ENCODE measurements around the gene H19. TPM values are rescaled to one million over a fixed set of nuclear protein-coding genes. Genes with fewer than 3 reads are reported as not detected.

The H19 gene
- total RNA-seq, 1 donor from 2014 or later = 1,806 TPM

DNA sequence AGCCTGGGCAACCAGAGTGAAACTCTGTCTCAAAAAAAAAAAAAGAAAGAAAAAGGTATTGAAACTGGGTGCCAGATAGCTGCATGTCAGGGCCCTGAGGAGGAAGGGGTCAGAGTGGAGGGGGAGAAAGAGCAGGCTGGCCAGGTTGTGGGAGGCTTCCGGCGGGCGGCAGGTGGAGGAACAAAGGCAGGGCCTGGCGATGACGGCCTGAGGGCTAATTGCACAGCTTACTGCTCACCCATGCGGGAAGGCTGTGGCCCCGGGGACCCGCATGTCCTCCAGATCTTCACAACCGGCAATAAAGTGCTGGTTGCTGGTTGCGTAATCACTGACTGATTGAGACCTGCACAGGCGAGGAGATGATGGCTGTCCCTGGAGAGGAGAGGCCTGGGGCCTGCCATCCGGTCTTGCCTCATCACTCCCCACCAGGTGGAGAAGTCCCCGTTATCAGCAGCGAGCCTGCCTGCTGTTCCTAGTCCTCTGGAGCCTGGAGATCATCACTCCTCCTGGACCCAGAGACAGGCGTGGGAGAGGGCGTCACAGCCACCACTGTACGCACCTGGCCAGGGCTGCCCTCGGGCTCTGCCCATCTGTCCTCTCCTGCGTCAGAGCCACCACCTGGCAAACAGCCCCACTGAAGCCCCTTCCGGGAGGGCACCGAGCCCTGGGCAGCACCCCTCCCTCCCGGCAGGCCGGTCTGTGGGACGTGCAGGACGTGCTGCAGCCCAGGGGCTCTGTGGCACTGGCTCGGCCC, 18.7 kb downstream of the H19 start:
- no peaks in the 10 kb centered on the region for H3K9me3 Mint-ChIP-seq (ENCODE audit: unreplicated experiment)
- no peak overlapping the region for H3K4me3 Mint-ChIP-seq (ENCODE audit: unreplicated experiment)
- no peaks in the 10 kb centered on the region for H3K36me3 Mint-ChIP-seq (ENCODE audit: unreplicated experiment)
- TF ChIP-seq CTCF (IDR thresholded peaks at IDR 0.05) = no peak
- DNase-seq (ENCODE audit: extremely low spot score, unreplicated experiment) = no peak
- H3K27me3 Mint-ChIP-seq (ENCODE audit: unreplicated experiment) = no peaks in the 10 kb centered on the region
- H3K27ac Mint-ChIP-seq (ENCODE audit: unreplicated experiment) = no peak overlapping the region
- no peaks in the 10 kb centered on the region for H3K4me1 Mint-ChIP-seq (ENCODE audit: unreplicated experiment)

- Mint-ChIP-seq H3K27me3 (ENCODE audit: unreplicated experiment) (no peaks in the 10 kb centered on the region), H3K4me3 (ENCODE audit: unreplicated experiment) (no peak overlapping the region), H3K9me3 (ENCODE audit: unreplicated experiment) (no peaks in the 10 kb centered on the region), H3K36me3 (ENCODE audit: unreplicated experiment) (no peaks in the 10 kb centered on the region), H3K4me1 (ENCODE audit: unreplicated experiment) (no peaks in the 10 kb centered on the region), H3K27ac (ENCODE audit: unreplicated experiment) (no peak overlapping the region)
- no peak for DNase-seq (ENCODE audit: extremely low spot score, unreplicated experiment)
- TF ChIP-seq CTCF (IDR thresholded peaks at IDR 0.05) = no peak
Measured at GRCh38 chr11:1975185-1975584, 22.5 kb downstream of the H19 start.

- H3K36me3 Mint-ChIP-seq (ENCODE audit: unreplicated experiment) = no peaks in the 10 kb centered on the region
- H3K27me3 Mint-ChIP-seq (ENCODE audit: unreplicated experiment) = no peaks in the 10 kb centered on the region
- H3K27ac Mint-ChIP-seq (ENCODE audit: unreplicated experiment) = no peak overlapping the region
- no peak for TF ChIP-seq CTCF (IDR thresholded peaks at IDR 0.05)
- no peak overlapping the region for H3K4me3 Mint-ChIP-seq (ENCODE audit: unreplicated experiment)
- H3K9me3 Mint-ChIP-seq (ENCODE audit: unreplicated experiment) = no peaks in the 10 kb centered on the region
- no peaks in the 10 kb centered on the region for H3K4me1 Mint-ChIP-seq (ENCODE audit: unreplicated experiment)
- peak; percentile 44 for DNase-seq (ENCODE audit: extremely low spot score, unreplicated experiment)
Measured at GRCh38 chr11:1970956-1971355, 26.7 kb downstream of the H19 start.

GRCh38 chr11:1969776-1970175, 27.9 kb downstream of the H19 start:
- no peaks in the 10 kb centered on the region for H3K36me3 Mint-ChIP-seq (ENCODE audit: unreplicated experiment)
- no peak overlapping the region for H3K4me3 Mint-ChIP-seq (ENCODE audit: unreplicated experiment)
- H3K9me3 Mint-ChIP-seq (ENCODE audit: unreplicated experiment) = no peaks in the 10 kb centered on the region
- H3K27me3 Mint-ChIP-seq (ENCODE audit: unreplicated experiment) = no peaks in the 10 kb centered on the region
- no peak overlapping the region for H3K27ac Mint-ChIP-seq (ENCODE audit: unreplicated experiment)
- H3K4me1 Mint-ChIP-seq (ENCODE audit: unreplicated experiment) = no peaks in the 10 kb centered on the region
- no peak for TF ChIP-seq CTCF (IDR thresholded peaks at IDR 0.05)
- no peak for DNase-seq (ENCODE audit: extremely low spot score, unreplicated experiment)

DNA sequence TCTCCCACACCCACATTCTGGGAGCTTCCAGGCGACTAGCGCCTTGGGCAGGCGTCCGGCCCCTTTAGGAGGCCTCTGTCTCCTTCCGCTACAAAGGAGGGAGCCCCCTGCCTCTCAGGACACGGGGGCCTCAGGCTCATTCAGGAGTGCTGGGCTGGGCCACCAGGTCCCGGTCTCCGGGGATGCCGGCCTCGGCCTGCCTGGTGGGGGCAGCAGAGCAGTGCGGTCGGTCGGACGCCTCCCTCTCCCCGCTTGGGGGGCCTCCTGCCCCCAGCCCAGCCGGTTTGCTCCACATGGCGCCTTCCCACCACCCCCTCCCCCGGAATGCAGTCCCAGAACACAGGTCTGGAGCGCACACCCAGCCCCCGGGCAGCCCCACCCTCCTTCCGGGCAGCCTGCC, 28.6 kb downstream of the H19 start:
- Mint-ChIP-seq H3K36me3 (ENCODE audit: unreplicated experiment) (no peaks in the 10 kb centered on the region), H3K9me3 (ENCODE audit: unreplicated experiment) (no peaks in the 10 kb centered on the region), H3K4me1 (ENCODE audit: unreplicated experiment) (no peaks in the 10 kb centered on the region), H3K4me3 (ENCODE audit: unreplicated experiment) (no peak overlapping the region), H3K27me3 (ENCODE audit: unreplicated experiment) (no peaks in the 10 kb centered on the region), H3K27ac (ENCODE audit: unreplicated experiment) (no peak overlapping the region)
- no peak for TF ChIP-seq CTCF (IDR thresholded peaks at IDR 0.05)
- no peak for DNase-seq (ENCODE audit: extremely low spot score, unreplicated experiment)

All from osteocyte (in vitro differentiated cells).